Neural crest cell (in vitro differentiated cells): ENCODE data around the gene LRRIQ4. TPM values are rescaled to one million over a fixed set of nuclear protein-coding genes. Genes with fewer than 3 reads are reported as not detected.

ENCODE experiments used
- DNase-seq: peaks from one replicate; pipeline ENCODE4 v3.0.0; 2021; ENCODE audit warnings: low read depth, mixed read lengths, low spot score
- H3K27ac Mint-ChIP-seq: one replicate; pipeline ENCODE4 v1.8.0; 2021; ENCODE audit warnings: mild to moderate bottlenecking, mixed read lengths; ENCODE audit not compliant: unreplicated experiment
- H3K27me3 Mint-ChIP-seq: 2 replicates; pipeline ENCODE4 v1.8.0; 2021; ENCODE audit warnings: low read depth, mild to moderate bottlenecking, mixed read lengths
- H3K36me3 Mint-ChIP-seq: 2 replicates; pipeline ENCODE4 v1.8.0; 2021; ENCODE audit warnings: low read depth, mild to moderate bottlenecking, mixed read lengths
- H3K4me1 Mint-ChIP-seq: 2 replicates; pipeline ENCODE4 v1.8.0; 2021; ENCODE audit warnings: mixed read lengths
- H3K4me3 Mint-ChIP-seq: one replicate; pipeline ENCODE4 v1.8.0; 2021; ENCODE audit warnings: mild to moderate bottlenecking, mixed read lengths
- H3K9me3 Mint-ChIP-seq: 2 replicates; pipeline ENCODE4 v1.8.0; 2021; ENCODE audit warnings: mixed read lengths
- total RNA-seq: library from RNA; stranded (reverse); gene quantifications from 2 replicates; pipeline ENCODE4 v1.2.1, GENCODE V29; 2021
- TF ChIP-seq, protein P1 (sequence below): fragments of 200-600 bp; sonication (generic); conservative IDR thresholded peaks from 2 replicates; pipeline ENCODE4 v1.5.0; 2021; ENCODE audit warnings: antibody characterized with exemption, mild to moderate bottlenecking

LRRIQ4 gene
- total RNA-seq, 1 donor from 2014 or later = 0.12 TPM

DNA sequence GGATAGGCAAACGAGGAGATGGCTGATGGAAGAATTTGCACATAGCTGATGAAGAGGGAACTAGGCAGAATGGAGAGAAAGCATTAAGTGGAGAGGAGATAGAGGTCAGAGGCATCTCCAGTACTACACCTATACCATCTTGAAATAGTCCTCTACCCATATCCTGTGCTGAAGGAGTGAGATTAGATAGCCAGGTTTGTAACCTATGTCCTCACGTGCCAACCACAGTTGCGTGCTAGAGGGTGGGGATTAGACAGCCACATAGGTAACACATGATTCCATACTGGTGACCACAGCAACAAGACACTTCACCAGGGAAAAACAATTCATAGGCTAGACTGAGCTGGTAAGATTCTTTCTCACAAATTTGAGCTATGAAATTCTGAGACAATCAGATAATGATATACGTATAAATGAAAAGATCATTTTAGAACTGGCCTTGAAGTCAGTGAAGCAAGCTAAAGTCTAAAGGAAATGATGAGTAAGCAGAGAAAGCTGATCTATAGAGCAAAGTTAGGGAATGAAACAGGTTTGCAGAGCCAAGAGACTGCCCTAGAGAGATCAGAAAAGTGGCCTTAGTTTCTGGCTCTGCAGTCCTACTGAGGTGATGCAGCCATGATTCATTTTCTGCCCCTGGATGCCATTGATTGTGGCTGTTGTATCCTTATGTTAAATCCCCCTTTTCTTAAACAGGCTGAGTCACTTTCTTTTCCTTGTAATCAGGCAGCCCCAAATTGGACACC is 21.8 kb upstream of the LRRIQ4 start:
- DNase-seq = no peak
- H3K27me3 Mint-ChIP-seq = no peaks in the 10 kb centered on the region
- H3K4me1 Mint-ChIP-seq = no peaks in the 10 kb centered on the region
- H3K27ac Mint-ChIP-seq = no peak overlapping the region
- TF ChIP-seq, protein P1, sequence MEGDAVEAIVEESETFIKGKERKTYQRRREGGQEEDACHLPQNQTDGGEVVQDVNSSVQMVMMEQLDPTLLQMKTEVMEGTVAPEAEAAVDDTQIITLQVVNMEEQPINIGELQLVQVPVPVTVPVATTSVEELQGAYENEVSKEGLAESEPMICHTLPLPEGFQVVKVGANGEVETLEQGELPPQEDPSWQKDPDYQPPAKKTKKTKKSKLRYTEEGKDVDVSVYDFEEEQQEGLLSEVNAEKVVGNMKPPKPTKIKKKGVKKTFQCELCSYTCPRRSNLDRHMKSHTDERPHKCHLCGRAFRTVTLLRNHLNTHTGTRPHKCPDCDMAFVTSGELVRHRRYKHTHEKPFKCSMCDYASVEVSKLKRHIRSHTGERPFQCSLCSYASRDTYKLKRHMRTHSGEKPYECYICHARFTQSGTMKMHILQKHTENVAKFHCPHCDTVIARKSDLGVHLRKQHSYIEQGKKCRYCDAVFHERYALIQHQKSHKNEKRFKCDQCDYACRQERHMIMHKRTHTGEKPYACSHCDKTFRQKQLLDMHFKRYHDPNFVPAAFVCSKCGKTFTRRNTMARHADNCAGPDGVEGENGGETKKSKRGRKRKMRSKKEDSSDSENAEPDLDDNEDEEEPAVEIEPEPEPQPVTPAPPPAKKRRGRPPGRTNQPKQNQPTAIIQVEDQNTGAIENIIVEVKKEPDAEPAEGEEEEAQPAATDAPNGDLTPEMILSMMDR = no peak
- no peak overlapping the region for H3K4me3 Mint-ChIP-seq
- H3K36me3 Mint-ChIP-seq = peaks cover 13% of the 10 kb centered on the region
- no peaks in the 10 kb centered on the region for H3K9me3 Mint-ChIP-seq

GRCh38 chr3:169792359-169792758 is 20.3 kb upstream of the LRRIQ4 start:
- Mint-ChIP-seq H3K4me3 (no peak overlapping the region), H3K27ac (no peak overlapping the region), H3K9me3 (no peaks in the 10 kb centered on the region), H3K27me3 (no peaks in the 10 kb centered on the region), H3K36me3 (peaks cover 9% of the 10 kb centered on the region), H3K4me1 (no peaks in the 10 kb centered on the region)
- no peak for DNase-seq
- TF ChIP-seq, protein P1 = no peak

GRCh38 chr3:169804681-169805080 is 8.0 kb upstream of the LRRIQ4 start:
- peaks cover 4% of the 10 kb centered on the region for H3K4me1 Mint-ChIP-seq
- H3K27ac Mint-ChIP-seq = no peak overlapping the region
- TF ChIP-seq, protein P1 = no peak
- no peaks in the 10 kb centered on the region for H3K27me3 Mint-ChIP-seq
- peaks cover 7% of the 10 kb centered on the region for H3K36me3 Mint-ChIP-seq
- H3K4me3 Mint-ChIP-seq = no peak overlapping the region
- DNase-seq = no peak
- no peaks in the 10 kb centered on the region for H3K9me3 Mint-ChIP-seq

GRCh38 chr3:169809230-169809795 is 3.4 kb upstream of the LRRIQ4 start:
- peaks cover 9% of the 10 kb centered on the region for H3K36me3 Mint-ChIP-seq
- peak overlapping the region; percentile 31 for H3K4me3 Mint-ChIP-seq
- peaks cover 28% of the 10 kb centered on the region for H3K4me1 Mint-ChIP-seq
- DNase-seq = no peak
- H3K27ac Mint-ChIP-seq = no peak overlapping the region
- peaks cover 4% of the 10 kb centered on the region for H3K9me3 Mint-ChIP-seq
- TF ChIP-seq, protein P1 = no peak
- no peaks in the 10 kb centered on the region for H3K27me3 Mint-ChIP-seq

DNA sequence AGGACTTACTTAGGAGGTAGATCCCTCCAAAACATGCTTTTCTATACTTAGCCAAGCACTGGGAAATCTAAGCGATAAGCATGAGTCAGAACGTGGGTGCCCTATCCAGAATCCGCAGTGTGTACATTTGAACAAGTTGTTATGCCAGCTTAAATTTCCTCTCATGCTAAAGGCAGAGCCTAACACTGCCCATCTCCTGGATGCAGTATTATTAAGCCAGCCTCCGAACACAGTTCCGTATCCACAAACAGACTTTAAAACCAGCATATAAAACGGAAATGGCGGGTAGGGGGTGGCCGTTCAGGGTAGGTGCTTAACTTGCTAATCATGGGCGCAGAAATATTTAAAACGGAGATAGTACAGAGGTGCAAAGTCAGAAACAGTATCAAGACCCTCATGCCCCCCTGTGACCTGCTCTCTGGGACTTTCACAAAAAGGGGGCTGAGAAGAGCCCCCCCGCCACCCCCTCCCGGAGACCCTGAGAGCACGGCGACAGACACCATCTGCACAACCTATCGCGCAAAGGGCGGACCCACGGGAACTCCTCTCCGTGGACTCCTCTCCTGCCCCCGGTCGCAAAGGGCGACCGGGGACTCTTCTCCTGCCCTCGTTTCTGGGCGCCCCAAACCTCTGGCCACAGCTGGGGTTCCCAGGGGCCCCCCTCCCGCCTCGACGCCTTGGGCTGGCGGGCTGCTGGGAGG is 889 bp upstream of the LRRIQ4 start:
- TF ChIP-seq, protein P1 = no peak
- H3K9me3 Mint-ChIP-seq = peaks cover 11% of the 10 kb centered on the region
- peaks cover 28% of the 10 kb centered on the region for H3K4me1 Mint-ChIP-seq
- H3K27me3 Mint-ChIP-seq = no peaks in the 10 kb centered on the region
- no peak for DNase-seq
- H3K27ac Mint-ChIP-seq = peak overlapping the region; percentile 94
- H3K4me3 Mint-ChIP-seq = peak overlapping the region; percentile 97
- peaks cover 13% of the 10 kb centered on the region for H3K36me3 Mint-ChIP-seq
